EH (cell line): Measurements from ENCODE around the gene MTRF1L.
"Not testable (repeated sequence)": the region's sequence is repeated elsewhere in the genome, so short reads cannot be mapped to it uniquely, and the experiment has no call there.

Experiments
- DNase-seq: peaks from one replicate; pipeline ENCODE4 v3.0.0-alpha.2; 2015; ENCODE audit warnings: low read depth

Gene MTRF1L

DNA sequence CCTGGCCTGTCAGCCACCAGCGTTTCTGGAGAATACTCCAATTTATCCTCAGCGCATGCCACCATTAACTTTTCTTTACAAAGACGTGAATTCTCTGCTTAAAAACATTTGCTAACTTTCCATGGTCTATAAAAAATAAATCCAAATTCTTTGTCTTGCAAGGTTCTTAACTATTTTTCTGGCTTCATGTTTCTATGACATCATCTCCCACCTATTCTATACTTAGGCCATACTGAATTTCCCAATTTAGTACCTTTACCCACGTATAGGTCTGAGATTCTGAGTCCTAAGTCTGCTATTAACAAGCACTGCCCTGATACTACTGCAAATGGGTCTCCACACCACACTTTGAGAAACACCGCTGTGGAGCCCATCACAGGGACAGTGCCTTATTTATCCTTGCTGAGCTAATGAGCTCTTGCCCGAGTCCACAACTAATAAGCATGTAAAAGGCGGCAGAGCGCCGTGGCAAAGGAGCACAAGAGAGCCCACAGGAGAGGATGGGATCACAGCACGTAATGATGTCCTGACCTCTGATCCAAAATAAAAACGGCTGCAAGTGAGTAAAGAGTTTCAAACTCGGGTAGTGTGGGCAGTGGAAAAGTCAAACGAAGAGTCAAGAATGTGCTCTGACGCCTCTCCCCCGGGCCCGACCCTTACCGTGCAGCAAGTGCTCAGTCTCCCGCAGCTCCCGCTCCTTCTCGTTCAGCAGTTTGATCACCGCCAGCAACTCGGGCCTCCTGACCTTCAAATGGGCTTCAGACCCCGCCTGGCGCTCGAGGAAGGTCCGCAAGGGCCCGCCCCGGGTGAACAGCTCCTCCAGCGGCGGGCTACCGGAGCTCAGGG, 519 bp downstream of the MTRF1L start:
- DNase-seq: peak; percentile 24

DNA sequence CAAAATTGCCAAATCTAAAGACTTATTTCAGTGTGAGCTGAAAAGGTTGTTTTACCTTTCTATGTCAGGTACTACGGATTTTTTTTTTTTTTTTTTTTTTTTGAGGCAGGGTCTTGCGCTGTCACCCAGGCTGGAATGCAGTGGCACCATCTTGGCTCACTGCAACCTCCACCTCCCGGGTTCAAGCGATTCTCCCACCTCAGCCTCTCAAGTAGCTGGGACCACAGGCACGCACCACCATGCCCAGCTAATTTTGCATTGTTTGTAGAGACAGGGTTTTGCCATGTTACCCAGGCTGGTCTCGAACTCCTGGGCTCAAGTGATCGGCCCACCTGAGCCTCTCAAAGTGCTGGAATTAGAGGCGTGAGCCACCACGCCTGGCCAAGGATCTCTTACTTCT, 1.7 kb downstream of the MTRF1L start:
- not testable (repeated sequence) for DNase-seq

DNA sequence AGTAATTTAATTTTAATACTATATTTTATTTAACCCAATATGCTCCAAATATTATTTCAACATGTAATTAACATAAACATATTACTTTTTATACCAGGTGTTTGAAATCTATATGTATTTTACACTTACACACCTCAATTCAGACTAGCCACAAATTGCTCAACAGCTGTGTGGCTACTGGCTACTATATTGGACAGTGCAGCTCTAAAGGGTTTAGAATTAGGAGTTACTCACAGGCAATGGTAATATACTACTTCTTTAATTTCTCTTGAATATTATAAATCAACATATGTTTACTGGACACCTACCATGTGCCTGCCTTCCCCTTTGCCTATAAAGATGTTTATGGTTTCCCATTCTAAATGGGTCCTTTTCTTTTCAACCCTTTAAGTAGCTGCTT, 2.3 kb downstream of the MTRF1L start:
- DNase-seq: no peak

DNA sequence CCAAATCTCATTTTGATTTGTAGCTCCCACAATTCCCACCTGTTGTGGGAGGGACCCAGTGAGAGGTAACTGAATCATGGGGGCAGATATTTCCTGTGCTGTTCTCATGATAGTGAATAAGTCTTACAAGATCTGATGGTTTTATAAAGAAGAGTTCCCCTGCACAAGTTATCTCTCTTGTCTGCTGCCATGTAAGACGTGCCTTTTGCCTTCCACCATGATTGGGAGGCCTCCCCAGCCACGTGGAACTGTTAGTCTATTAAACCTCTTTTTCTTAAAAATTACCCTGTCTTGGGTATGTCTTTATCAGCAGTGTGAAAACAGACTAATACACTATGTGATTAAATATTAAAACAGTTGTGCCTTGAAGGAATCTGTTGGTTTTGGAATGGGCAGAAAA, 3.0 kb downstream of the MTRF1L start:
- not testable (repeated sequence) for DNase-seq

DNA sequence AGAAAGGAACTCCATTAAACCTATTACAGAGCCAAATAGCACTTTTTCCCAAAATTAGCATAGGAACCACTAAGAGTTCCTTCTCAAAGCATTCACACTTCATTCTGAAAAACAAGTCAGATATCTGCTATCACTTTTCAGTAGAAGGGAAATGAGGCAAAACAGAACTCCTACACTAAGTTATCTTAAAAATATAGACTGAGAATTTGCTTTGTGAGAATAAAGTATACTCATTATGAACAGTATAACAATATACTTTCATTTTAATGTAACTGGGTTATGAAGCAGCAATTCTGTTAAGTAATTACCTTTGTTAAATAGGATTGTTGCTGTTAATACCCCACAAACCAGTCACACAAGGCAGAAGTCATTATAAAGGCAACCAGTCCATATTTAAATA, 8.7 kb downstream of the MTRF1L start:
- no peak for DNase-seq

DNA sequence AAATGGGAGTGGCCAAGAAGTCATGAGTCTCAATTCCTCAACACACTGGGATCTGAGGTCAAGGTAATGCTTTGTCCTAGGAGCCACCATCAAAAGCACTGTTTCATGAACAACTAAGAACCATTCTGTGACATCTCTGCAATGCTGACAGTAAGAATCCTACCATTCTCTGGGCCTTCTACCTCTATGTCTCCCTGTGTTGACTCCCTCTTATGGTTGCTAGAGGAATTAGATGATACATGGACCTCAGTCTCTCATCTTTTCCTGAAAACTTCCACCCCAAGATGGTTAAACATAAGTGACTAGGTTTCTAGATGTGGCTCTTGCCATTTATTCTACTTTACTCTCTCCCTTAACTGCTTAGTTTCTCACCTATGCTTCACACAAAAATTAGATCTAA, 9.1 kb downstream of the MTRF1L start:
- no peak for DNase-seq

DNA sequence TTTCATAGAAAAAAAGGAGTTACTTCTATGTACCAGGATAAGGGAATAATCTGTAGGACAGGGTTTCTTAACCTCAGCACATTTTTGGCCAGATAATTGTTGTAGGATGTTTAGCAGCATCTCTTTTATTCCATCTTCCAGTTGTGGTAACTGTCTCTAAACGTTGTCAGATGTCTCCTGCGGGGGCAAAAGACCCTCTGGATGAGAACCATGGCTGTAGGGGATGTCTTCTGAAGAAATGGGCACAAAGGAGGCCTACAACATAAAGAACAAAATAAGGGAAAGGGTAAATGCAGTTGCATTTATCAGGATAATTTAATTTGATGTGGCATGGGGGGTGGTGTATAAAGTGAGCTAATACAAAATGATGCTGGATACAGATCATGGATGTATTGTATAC, 15.5 kb downstream of the MTRF1L start:
- DNase-seq: no peak

DNA sequence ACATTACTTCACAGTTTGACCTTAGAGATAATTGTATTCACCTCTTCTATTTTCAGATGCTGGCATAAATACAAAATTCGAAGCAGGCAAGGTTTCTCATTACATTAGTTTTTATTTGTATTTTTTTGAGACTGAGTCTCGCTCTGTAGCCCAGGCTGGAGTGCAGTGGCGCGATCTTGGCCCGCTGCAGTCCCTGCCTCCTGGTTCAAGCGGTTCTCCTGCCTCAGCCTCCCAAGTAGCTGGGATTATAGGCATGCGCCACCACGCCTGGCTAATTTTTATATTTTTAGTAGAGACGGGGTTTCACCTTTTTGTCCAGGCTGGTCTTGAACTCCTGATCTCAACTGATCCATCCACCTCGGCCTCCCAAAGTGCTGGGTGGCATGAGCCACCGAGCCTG, 17.2 kb downstream of the MTRF1L start:
- not testable (repeated sequence) for DNase-seq

DNA sequence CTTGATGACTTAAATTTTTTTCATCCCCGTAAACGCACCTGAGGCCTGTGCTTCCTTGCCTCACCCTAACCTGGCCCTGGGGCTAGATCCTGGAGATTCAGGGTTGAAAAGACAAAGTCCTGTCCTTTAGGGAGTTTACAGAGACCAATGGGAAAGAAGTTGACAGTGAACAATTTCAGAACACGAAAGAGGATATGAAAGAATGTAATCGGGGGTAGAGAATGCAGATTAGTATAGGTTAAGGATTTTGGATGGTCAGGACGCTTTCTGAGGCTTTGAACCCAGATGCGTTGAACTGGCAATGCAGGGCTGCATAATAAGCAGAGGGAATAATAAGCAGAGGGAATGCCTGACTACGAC, 18.0 kb downstream of the MTRF1L start:
- no peak for DNase-seq

DNA sequence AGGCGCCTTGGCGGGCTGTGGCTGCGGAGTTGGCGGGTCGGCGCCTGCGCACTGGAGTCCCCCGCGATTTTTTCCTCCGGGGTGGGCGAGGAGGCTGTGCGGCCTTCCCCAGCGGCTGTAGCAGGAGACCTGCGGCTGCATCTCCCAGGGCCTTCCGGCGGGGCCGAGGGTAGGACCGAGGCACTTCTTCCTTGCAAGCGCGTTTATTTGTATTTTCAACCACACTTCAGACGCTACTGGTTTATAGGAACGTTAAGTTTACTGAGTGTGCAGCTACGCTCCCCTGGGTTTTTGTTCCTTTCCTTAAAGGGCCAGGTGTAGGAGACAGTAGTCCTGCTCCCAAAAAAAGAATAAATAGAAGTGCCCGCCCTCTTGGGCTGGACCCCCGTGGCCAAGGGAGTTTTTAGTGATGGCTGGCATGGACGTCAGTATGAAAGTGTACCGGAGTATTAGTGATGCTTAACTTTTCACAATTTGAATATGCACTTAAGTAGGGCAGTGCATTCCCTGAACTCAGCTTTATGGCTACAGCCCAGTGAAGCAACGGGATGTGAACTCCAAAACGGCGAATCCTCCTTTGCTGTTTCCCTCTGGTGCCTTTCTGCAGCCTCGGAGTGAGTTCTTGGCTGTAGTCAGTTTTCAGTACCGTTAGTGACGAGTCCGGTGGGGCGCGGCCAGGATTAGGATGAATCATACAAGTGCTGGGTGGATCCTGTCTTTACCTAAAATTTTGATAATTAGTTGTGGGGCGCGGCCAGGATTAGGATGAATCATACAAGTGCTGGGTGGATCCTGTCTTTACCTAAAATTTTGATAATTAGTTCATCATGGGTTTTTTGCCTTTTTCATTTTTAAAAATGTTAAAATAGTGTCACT, 18.6 kb downstream of the MTRF1L start:
- DNase-seq: peak; percentile 85

DNA sequence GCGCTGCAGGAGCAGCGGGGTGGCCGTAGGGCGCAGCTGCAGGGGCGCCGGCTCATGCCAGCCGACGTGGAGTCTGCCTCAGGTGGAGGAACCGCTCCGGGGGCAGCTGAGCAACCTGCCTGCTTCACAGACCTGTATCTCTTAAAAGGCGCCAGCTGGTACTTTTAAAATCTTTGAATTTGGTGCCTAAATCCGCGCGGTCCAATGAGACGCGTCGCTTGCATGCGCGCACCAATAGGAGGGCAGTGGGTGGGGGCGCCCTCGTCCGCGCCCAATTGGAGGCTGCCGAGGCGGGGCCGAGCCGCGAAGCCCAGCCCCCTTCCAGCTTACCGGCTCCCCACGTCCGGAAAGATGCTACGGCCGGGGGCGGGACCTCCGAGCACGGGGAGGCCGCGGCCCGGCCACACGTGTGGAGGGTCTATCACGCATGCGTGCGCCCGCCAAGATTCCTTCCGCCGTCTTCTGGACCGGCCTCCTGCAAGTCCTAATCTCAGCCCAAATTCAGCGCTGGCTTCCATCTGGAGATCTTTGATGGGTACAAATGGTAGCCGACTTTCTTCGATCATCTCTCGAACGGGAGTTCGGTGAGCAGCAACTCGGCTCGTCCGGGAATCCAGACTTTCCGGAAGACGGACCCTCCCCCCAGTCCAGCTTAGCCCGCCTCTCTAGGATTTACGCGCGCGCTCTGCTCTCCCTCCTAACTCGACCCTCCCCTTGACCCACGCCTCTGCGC, 19.4 kb downstream of the MTRF1L start, which contains the start of gene FBXO5:
Gene FBXO5 (minus strand): TSS at position 138 of the 733 bp plus-strand sequence. CDS start 82 bp downstream, at position 56.
- DNase-seq: peak; percentile 98

DNA sequence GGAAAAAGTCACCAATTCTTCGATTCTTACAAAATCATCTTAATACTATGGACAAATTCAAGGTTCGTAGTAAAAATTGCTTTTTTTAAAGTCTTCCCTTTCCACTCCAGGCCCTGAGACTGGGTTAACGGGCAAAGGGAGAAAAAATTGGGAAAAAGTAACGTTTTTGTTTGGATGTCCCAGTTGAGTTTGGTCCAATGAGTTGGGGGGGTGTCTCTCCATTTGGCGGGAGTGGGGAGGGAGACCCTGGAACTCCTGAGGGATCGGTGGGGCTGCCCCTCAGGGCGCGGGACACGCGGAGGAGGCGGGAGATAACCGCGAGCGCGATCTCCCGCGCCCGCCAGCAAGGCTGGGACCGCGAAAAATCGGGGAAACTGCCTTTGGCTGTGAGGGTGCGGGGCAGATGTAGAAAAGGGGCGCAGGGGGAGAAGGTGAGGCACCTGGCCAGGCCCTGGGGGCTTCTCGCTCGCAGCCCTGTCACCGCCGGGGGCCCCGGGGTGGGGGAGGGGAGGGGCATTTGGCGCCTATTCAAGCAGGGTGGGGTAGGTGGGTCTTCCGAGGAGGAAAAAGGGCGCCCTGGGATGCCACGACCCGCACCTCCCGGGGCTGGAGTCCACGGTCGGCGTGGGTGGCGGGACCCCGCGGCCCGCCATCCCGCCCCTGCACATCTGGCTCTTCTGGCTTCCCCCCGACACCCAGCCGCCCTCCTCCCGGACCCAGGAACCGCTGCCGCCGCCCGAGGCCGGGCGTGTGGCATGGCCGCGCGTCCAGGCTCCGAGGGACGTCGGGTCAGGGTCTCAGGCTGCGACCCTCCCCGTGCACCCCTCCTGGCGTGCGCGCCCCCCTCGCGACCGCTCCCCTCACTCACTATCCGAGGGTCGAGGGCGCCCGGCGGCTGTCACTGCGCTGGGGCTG, 20.3 kb downstream of the MTRF1L start:
- no peak for DNase-seq

DNA sequence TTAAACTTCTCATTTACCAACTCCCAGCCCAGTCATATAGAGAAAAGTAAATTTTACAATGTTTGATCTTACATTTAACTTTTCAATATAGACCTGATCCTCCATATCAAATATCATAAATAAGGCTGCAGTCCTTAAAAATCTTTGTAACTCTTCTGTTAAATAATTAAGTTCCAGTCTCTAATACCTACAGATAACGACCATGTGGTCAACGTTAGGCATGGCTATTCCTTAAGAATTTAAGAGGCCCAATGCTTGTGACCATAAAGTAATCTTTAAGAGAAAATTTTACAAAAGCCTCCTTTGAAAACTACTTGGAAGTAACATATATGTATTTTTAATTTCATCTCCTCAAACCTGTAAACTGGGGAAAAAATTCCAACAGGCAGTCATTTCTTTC, 21.3 kb downstream of the MTRF1L start:
- no peak for DNase-seq

DNA sequence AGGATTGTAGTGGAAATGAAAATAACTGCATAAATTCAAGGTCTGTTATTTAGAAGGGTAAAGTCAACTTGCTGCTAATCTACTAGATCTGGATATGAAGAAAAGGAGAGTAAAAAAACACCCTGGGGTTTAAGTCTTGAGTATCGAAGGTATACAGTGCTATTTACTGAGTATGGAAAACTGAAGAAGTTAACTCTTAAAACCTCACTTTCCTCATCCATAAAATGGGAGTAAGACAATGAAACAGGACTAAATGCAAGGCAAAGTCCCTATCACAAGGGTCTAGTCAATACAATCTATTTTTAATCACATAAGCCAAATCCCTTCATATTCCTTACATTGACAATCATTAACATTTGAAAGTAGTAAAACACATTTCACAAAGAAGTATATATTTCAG, 21.9 kb downstream of the MTRF1L start:
- no peak for DNase-seq

DNA sequence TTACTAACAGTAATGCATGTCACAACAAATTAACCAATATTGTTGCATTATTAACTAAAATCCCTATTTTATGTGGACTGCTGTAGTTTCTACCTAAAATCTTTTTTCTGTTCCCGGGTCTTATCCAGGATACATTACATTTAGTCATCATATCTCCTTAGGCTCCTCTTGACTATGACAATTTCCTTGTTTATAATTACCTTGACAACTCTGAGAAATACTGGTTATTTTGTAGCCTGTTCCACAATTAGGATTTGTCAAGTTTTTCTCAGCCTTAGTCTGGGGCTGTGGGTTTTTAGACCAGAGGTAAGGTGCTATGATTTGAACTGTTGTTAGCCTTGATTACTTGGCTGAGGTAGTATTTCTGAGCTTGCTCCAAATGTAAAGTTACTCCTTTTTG, 23.4 kb downstream of the MTRF1L start:
- no peak for DNase-seq

DNA sequence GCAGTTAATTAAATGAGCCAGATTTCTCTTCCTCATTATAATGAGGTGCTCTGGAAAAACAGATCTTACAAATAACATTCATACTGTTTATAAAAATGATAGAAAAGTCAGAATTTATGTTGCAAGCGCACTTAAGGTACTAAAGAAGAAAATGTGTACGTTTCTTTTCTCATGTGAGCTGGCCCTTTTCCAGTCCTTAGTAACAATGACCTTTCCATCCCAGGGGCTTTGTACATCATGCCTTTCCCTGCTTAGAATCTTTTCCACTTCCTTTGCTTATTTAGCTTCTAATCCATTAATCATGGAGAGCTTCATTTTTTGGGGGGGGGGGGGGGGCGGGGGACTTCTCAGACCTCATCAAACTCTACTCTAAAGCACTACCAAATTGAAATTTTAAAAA, 24.5 kb downstream of the MTRF1L start:
- DNase-seq: no peak

DNA sequence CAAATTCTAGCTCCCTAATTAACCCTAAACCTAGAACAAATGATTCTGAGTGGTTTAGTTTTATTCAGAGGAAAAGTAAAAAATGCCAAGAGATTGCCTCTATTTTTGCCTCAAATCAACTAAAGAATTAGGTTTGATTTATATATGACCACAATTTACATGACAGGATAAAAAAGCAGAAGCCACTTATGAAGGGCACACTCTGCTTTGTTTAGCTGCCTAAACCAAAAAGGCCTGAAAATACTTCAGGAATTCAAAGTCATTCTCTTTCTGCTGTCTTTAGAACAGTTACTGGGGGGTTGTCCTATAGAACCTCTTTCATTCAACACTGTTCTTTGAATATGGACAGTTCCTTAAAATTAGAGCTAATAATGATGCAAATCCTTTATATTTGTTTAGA, 25.0 kb downstream of the MTRF1L start:
- no peak for DNase-seq

DNA sequence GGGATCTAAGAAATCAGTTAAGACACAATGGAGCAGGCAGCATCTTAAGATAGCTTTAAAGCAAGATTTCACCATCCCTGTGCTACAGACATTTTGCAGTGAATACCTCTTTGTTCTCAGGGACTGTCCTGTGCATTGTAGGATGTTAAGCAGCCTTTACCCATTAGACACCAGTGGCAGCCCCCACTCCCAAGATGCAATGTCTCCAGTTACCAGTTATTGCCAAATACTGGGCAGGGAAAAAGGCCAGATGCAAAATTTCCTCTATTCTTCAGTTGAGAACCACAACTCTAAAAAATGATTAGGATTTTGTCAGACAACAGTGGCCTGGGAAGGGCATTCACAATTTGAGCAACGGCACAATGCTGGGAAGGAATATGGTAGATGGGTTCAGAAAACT, 25.8 kb downstream of the MTRF1L start:
- DNase-seq: no peak

DNA sequence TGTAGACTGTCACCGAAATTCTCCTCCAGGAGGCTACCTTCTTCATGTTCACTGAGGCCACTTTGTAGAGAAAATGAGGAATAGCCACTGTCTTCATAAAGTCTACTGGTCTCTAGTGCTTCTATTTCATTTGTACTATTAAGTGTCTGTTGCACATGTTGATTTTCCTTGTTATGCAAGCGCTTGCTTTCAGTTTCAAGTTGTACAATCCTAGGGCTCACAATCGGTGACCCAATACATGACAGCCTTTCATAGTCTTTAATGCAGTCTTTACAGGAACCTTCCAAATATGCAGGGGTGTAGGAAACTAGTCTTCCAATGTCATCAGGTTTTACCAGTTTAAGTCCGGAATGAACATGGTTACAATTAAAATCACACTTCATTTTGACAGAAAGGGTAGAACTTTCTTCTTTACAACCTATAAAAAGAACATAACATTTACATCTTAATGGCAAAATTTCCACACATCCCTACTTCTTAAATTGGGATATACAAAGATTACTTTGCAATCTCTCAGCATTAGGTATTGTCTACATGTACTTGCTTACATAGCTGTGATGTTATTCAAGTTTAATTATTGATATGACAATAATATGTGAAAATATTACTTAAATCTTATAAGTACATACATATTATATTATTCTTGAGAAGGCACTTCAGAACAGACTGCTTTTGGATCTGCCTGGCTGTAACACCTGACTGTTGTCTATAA, 27.1 kb downstream of the MTRF1L start:
- DNase-seq: no peak

DNA sequence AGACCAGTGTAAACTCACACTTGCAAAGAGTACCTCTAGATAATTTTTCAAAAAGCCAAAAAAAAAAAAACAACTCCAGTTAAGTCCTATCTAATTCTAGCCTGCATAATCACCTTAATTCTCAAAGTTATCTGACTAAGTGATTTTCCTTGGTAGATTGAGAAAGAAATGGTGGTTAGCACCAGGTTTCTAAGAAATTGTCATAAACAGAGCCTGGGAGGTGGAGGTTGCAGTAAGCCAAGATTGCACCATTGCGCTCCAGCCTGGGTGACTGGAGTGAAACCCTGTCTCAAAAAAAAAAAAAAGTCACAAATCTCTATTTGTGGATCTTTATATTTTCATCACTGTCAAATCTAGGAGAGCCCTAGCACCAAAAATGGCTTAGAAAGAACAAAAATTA, 28.6 kb downstream of the MTRF1L start:
- DNase-seq: no peak
